ENCODE data around the gene SNF8. TPM values are rescaled to one million over a fixed set of nuclear protein-coding genes. Genes with fewer than 3 reads are reported as not detected.

The SNF8 gene
- total RNA-seq, 1 experiment from 2014 or later = 238 TPM

GRCh38 chr17:48893646-48894508 lies 50.8 kb downstream of the SNF8 start:
- Histone ChIP-seq H3K27me3 (replicated peaks) (no peaks in the 10 kb centered on the region), H3K36me3 (peaks cover 45% of the 10 kb centered on the region), H3K9me3 (replicated peaks) (no peaks in the 10 kb centered on the region; the same call in 1 of the 2 replicates), H3K4me1 (replicated peaks) (0 out of 2 replicates have a peak, but pooled peaks cover 3% of the 10 kb centered on the region), H3K27ac (no peak overlapping the region), H3K4me3 (peak overlapping the region; percentile 56)
- no peak for DNase-seq (ENCODE audit: low read depth in 1 of 2, low spot score in 2 of 2)

- Histone ChIP-seq H3K36me3 (peaks cover 39% of the 10 kb centered on the region), H3K27ac (peak overlapping the region; percentile 41), H3K4me3 (peak overlapping the region; percentile 56), H3K9me3 (replicated peaks) (no peaks in the 10 kb centered on the region; the same call in 1 of the 2 replicates), H3K27me3 (replicated peaks) (no peaks in the 10 kb centered on the region), H3K4me1 (replicated peaks) (0 out of 2 replicates have a peak, but pooled peaks cover 3% of the 10 kb centered on the region)
- DNase-seq (ENCODE audit: low read depth in 1 of 2, low spot score in 2 of 2) = no peak
Observed at GRCh38 chr17:48892940-48893645, 51.5 kb downstream of the SNF8 start.

GRCh38 chr17:48890086-48890485 lies 54.6 kb downstream of the SNF8 start:
- no peak for DNase-seq (ENCODE audit: low read depth in 1 of 2, low spot score in 2 of 2)
- Histone ChIP-seq H3K27ac (no peak overlapping the region), H3K36me3 (peaks cover 11% of the 10 kb centered on the region), H3K27me3 (replicated peaks) (no peaks in the 10 kb centered on the region), H3K4me3 (no peak overlapping the region), H3K9me3 (replicated peaks) (no peaks in the 10 kb centered on the region), H3K4me1 (replicated peaks) (peaks cover 5% of the 10 kb centered on the region; the same call in 1 of the 2 replicates)

- no peaks in the 10 kb centered on the region; the same call in 1 of the 2 replicates for H3K27me3 ChIP-seq (replicated peaks)
- H3K27ac ChIP-seq = no peak overlapping the region
- DNase-seq (ENCODE audit: low read depth in 1 of 2, low spot score in 2 of 2) = no peak
- H3K4me1 ChIP-seq (replicated peaks) = peaks cover 5% of the 10 kb centered on the region; the same call in 1 of the 2 replicates
- no peaks in the 10 kb centered on the region for H3K36me3 ChIP-seq
- no peak overlapping the region for H3K4me3 ChIP-seq
- H3K9me3 ChIP-seq (replicated peaks) = no peaks in the 10 kb centered on the region
Observed at GRCh38 chr17:48883171-48883570, 61.5 kb downstream of the SNF8 start.

- no peaks in the 10 kb centered on the region for H3K9me3 ChIP-seq (replicated peaks)
- H3K4me3 ChIP-seq = no peak overlapping the region
- no peaks in the 10 kb centered on the region for H3K36me3 ChIP-seq
- peaks cover 5% of the 10 kb centered on the region; the same call in 1 of the 2 replicates for H3K4me1 ChIP-seq (replicated peaks)
- peaks cover 3% of the 10 kb centered on the region; the same call in 1 of the 2 replicates for H3K27me3 ChIP-seq (replicated peaks)
- no peak for DNase-seq (ENCODE audit: low read depth in 1 of 2, low spot score in 2 of 2)
- H3K27ac ChIP-seq = no peak overlapping the region
Observed at GRCh38 chr17:48882272-48882671, 62.4 kb downstream of the SNF8 start.

Other genes with a start within 250 kb of the SNF8 start
- gene PRAC1, start 222.3 kb downstream of the SNF8 start, total RNA-seq (2014; rRNA removed; shearing (Covaris generic)) = not detected in 2 replicates
- not detected in 2 replicates for gene PRAC2, start 221.7 kb downstream of the SNF8 start, total RNA-seq (2014; rRNA removed; shearing (Covaris generic))
- gene HOXB13, start 216.1 kb downstream of the SNF8 start, total RNA-seq (2014; rRNA removed; shearing (Covaris generic)) = not detected in 2 replicates
- gene TTLL6, start 127.6 kb downstream of the SNF8 start, total RNA-seq (2014; rRNA removed; shearing (Covaris generic)) = not detected in 2 replicates
- 48.4 and 55.1 TPM in 2 replicates for gene CALCOCO2, start 113.8 kb downstream of the SNF8 start, total RNA-seq (2014; rRNA removed; shearing (Covaris generic))
- gene ATP5MC1, start 52.1 kb downstream of the SNF8 start, total RNA-seq (2014; rRNA removed; shearing (Covaris generic)) = 212 and 215 TPM in 2 replicates
- 109 and 119 TPM in 2 replicates for gene UBE2Z, start 36.4 kb downstream of the SNF8 start, total RNA-seq (2014; rRNA removed; shearing (Covaris generic))
- not detected in 2 replicates for gene GIP, start 23.8 kb upstream of the SNF8 start, total RNA-seq (2014; rRNA removed; shearing (Covaris generic))
- gene IGF2BP1, start 52.5 kb upstream of the SNF8 start, total RNA-seq (2014; rRNA removed; shearing (Covaris generic)) = 5.0 and 8.7 TPM in 2 replicates
- 0.06 and 0.39 TPM in 2 replicates for gene B4GALNT2, start 187.9 kb upstream of the SNF8 start, total RNA-seq (2014; rRNA removed; shearing (Covaris generic))

Measured in SJSA1 (cell line).